Testis (tissue), 3 donors: ENCODE results near the gene ABCC9. TPM values are rescaled to one million over a fixed set of nuclear protein-coding genes. Genes with fewer than 3 reads are reported as not detected.
"Not testable (repeated sequence)": the region's sequence is repeated elsewhere in the genome, so short reads cannot be mapped to it uniquely, and the experiment has no call there.

Experiments
- DNase-seq: peaks from one replicate; pipeline ENCODE4 v3.0.0-alpha.2; 2019
- H3K27ac ChIP-seq, 2 donors: fragments of 200-600 bp; sonication (generic); one replicate each; pipeline ENCODE4 v1.5.1; 2019
- H3K27me3 ChIP-seq: fragments of 200-600 bp; sonication (generic); one replicate; pipeline ENCODE4 v1.5.1; 2019
- H3K36me3 ChIP-seq: fragments of 200-600 bp; sonication (generic); one replicate; pipeline ENCODE4 v1.5.1; 2017; ENCODE audit warnings: low read depth; ENCODE audit errors: missing control alignments
- H3K4me1 ChIP-seq: fragments of 200-600 bp; sonication (generic); one replicate; pipeline ENCODE4 v1.5.1; 2019
- H3K4me3 ChIP-seq, 2 donors: fragments of 200-600 bp; sonication (generic); one replicate each; pipeline ENCODE4 v1.5.1; 2017 to 2019
- H3K9me3 ChIP-seq: fragments of 200-600 bp; sonication (generic); one replicate; pipeline ENCODE4 v1.5.1; 2017
- POLR2A ChIP-seq: fragments of 450-650 bp; IDR thresholded peaks from one replicate; pipeline ENCODE4 v1.6.1; 2017; ENCODE audit warnings: antibody characterized with exemption, mild to moderate bottlenecking, moderate library complexity
- WGBS, 2 donors: methylation state at CpG; one replicate each; pipeline ENCODE4 v1.1.5; 2018; 5-methylcytosine and 5-hydroxymethylcytosine counted together
- intact Hi-C: fragments of 100-400 bp; cut with DNase I; formaldehyde crosslinking; loops from one replicate; pipeline ENCODE4 v1.15.1; 2023; ENCODE audit warnings: low total_unique reads
- polyA plus RNA-seq: library from polyadenylated mRNA; stranded (reverse); fragments of 350-450 nt; fragmentation: Illumina TruSeq; extraction: RNeasy Lipid Tissue Mini Kit (QIAGEN cat#74804); gene quantifications from one replicate; pipeline ENCODE4 v1.2.3, GENCODE V29; 2014; ENCODE audit warnings: low read depth, low replicate concordance; ENCODE audit not compliant: insufficient read depth
- total RNA-seq, 2 donors: library from RNA; depleted of rRNA; stranded (reverse); fragments of >200 nt; gene quantifications; one replicate each; pipeline ENCODE4 v1.2.3, GENCODE V29; 2016
- TF ChIP-seq, protein P1 (sequence below), 3 experiments: fragments of 450-650 bp in 2 of 3; fragments of 200-600 bp in 1 of 3; sonication (generic) in 1 of 3; IDR thresholded peaks; one replicate each; pipeline ENCODE4 v1.5.1; 2016 to 2019; ENCODE audit warnings: antibody characterized with exemption in 3 of 3, mild to moderate bottlenecking in 2 of 3, moderate library complexity in 1 of 3

Gene ABCC9
- total and polyA plus RNA-seq, 3 donors from 2014 or later = 2.1 to 2.7 (median 2.3) TPM

DNA sequence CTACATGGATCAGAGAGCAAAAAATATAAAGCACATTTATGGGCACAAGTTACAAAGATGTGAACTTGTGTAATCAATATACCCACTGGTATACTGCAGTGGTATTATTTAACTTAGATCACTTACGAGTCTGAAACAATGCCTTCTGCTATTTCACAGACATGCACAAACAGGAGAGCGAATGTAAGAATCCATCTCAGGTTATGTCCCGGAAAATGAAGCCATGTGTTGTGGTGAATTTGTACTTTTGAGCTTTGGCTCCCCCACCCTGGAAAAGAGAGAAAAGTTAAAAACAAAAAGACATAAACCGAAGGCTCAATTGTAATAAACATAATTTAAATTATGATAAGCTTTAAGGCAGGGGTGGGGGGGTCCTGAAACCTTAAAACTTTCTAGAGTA lies 7.6 kb downstream of the ABCC9 start:
- intact Hi-C loops = no loop called here
- no peak overlapping the region for H3K4me3 ChIP-seq
- H3K4me1 ChIP-seq = no peaks in the 10 kb centered on the region
- H3K27ac ChIP-seq = no peak overlapping the region
- TF ChIP-seq, protein P1, sequence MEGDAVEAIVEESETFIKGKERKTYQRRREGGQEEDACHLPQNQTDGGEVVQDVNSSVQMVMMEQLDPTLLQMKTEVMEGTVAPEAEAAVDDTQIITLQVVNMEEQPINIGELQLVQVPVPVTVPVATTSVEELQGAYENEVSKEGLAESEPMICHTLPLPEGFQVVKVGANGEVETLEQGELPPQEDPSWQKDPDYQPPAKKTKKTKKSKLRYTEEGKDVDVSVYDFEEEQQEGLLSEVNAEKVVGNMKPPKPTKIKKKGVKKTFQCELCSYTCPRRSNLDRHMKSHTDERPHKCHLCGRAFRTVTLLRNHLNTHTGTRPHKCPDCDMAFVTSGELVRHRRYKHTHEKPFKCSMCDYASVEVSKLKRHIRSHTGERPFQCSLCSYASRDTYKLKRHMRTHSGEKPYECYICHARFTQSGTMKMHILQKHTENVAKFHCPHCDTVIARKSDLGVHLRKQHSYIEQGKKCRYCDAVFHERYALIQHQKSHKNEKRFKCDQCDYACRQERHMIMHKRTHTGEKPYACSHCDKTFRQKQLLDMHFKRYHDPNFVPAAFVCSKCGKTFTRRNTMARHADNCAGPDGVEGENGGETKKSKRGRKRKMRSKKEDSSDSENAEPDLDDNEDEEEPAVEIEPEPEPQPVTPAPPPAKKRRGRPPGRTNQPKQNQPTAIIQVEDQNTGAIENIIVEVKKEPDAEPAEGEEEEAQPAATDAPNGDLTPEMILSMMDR (IDR thresholded peaks at IDR 0.05) = no peak
- no peak for TF ChIP-seq POLR2A
- 91 to 97% methylated on average over 4 of the region's 4 CpGs for WGBS, 2 donors
- H3K36me3 ChIP-seq = no peaks in the 10 kb centered on the region
- no peaks in the 10 kb centered on the region for H3K9me3 ChIP-seq
- no peak for DNase-seq
- no peaks in the 10 kb centered on the region for H3K27me3 ChIP-seq

DNA sequence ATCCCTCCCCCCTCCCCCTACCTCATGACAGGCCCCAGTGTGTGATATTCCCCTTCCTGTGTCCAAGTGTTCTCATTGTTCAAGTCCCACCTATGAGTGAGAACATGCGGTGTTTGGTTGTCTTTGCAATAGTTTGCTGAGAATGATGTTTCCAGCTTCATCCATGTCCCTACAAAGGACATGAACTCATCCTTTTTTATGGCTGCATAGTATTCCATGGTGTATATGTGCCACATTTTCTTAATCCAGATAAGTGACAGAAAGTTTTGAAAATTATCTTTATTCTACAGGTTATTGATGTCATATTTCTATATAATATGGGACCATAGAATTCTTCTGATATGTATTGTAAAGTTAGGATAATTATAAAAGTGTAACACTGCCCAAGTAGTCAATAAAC lies 11.3 kb downstream of the ABCC9 start:
- WGBS, 2 donors = 95 to 100% methylated on average over 1 of the region's 1 CpG
- H3K36me3 ChIP-seq, H3K27ac ChIP-seq, DNase-seq, H3K4me3 ChIP-seq, intact Hi-C loops, H3K27me3 ChIP-seq, H3K4me1 ChIP-seq, H3K9me3 ChIP-seq: not testable (repeated sequence)

DNA sequence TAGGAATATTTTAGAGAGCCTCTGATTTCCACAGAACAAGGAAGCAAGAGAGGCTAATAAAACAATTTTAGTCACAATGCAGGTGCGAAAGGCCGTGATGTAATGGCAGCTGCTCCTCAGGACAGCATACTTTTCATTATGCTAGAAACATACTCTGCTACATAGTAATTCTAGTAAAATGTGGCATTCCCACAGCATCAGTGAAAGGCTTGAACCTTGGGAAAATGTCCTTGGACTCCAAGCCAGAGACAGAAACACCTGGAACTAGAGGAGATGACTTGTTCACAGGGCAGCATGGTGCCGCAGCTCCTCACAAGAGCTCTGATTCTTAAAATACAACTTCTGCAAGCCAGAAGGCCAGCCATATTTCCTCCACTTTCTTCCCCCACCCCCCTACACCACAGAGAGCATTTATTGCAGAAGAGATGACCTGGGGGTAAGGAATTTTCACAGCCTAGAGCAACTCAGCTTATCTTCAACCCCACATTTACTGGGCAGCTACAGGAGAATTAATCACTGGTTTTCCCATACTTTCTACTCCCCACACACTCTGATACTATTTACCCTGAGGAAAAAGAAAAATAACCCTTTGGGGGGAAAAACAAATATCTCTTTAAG lies 15.8 kb downstream of the ABCC9 start:
- intact Hi-C loops = no loop called here
- 93 to 97% methylated on average over 3 of the region's 3 CpGs for WGBS, 2 donors
- DNase-seq = no peak
- H3K27me3 ChIP-seq = no peaks in the 10 kb centered on the region
- H3K4me1 ChIP-seq = no peaks in the 10 kb centered on the region
- no peak overlapping the region for H3K4me3 ChIP-seq
- H3K9me3 ChIP-seq = no peaks in the 10 kb centered on the region
- TF ChIP-seq, protein P1 (IDR thresholded peaks at IDR 0.05) = no peak
- no peak for TF ChIP-seq POLR2A
- H3K27ac ChIP-seq = no peak overlapping the region
- H3K36me3 ChIP-seq = no peaks in the 10 kb centered on the region

DNA sequence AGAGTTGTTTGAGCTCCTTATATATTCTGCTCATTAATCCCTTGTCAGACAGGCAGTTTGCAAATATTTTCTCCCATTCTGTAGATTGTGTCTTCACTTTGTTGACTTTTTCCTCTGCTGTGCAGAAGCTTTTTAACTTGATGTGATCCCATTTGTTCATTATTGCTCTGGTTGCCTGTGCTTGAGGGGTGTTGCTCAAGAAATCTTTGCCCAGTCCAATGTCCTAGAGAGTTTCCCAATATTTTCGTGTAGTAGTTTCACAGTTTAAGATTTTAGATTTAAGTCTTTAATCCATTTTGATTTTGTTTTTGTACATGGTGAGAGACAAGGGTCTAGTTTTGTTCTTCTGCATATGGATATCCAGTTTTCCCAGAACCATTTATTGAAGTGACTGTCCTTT lies 19.8 kb downstream of the ABCC9 start:
- H3K9me3 ChIP-seq = no peaks in the 10 kb centered on the region
- no peak overlapping the region for H3K27ac ChIP-seq
- H3K4me1 ChIP-seq = no peaks in the 10 kb centered on the region
- intact Hi-C loops = no loop called here
- no peak overlapping the region for H3K4me3 ChIP-seq
- TF ChIP-seq, protein P1 (IDR thresholded peaks at IDR 0.05) = no peak
- no peaks in the 10 kb centered on the region for H3K27me3 ChIP-seq
- WGBS, 2 donors = 85 to 97% methylated on average over 1 of the region's 1 CpG
- DNase-seq = no peak
- no peaks in the 10 kb centered on the region for H3K36me3 ChIP-seq

DNA sequence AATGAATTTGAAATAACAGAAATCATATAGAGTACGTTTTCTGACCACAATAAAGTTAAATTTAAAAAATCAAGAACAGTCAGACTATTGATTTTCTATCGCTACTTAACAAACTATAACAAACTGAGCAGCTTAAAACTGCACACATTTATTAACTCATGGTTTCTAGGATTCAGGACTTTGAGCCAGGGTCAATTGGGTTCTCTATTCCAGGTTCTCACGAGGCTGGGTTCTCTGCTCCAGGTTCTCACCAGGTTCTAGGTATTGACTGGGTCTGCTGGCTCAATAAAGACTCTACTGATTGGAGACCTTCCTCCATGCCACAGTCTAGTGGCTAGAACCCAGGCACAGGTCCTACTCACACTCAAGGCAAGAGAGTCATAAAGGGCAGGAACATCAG lies 22.8 kb downstream of the ABCC9 start:
- TF ChIP-seq, protein P1 (IDR thresholded peaks at IDR 0.05) = no peak
- TF ChIP-seq POLR2A = no peak
- H3K36me3 ChIP-seq = no peaks in the 10 kb centered on the region
- intact Hi-C loops = no loop called here
- H3K27ac ChIP-seq = no peak overlapping the region
- no peaks in the 10 kb centered on the region for H3K9me3 ChIP-seq
- no peak for DNase-seq
- no peaks in the 10 kb centered on the region for H3K27me3 ChIP-seq
- H3K4me1 ChIP-seq = no peaks in the 10 kb centered on the region
- no peak overlapping the region for H3K4me3 ChIP-seq
- 84 to 89% methylated on average over 3 of the region's 3 CpGs for WGBS, 2 donors
